Measurements from ENCODE around the gene MADD.

MADD gene

GRCh38 chr11:47251751-47252150 is 18.2 kb upstream of the MADD start:
- no peak for DNase-seq (ENCODE audit: low spot score)

- DNase-seq (ENCODE audit: low spot score) = no peak
Observed at GRCh38 chr11:47253660-47254059, 16.3 kb upstream of the MADD start.

- no peak for DNase-seq (ENCODE audit: low spot score)
Observed at GRCh38 chr11:47254386-47254785, 15.5 kb upstream of the MADD start.

DNA sequence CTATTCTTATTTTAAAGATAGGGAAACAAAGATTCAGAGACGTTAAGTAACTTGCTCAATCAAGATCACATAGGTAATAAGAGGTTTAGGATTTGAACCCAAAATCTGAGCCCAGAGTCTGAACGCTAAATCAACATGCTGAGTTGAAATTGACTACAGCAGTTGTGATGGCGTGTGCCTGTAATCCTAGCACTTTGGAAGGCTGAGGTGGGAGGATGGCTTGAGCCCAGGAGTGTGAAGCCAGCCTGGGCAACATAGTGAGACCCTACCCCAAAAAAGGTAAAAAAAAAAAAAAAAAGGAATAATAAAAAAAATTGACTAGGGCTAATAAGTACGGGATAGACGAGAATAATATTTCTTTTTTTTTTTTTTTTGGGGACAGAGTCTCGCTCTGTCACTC is 13.6 kb upstream of the MADD start:
- DNase-seq (ENCODE audit: low spot score) = no peak

DNA sequence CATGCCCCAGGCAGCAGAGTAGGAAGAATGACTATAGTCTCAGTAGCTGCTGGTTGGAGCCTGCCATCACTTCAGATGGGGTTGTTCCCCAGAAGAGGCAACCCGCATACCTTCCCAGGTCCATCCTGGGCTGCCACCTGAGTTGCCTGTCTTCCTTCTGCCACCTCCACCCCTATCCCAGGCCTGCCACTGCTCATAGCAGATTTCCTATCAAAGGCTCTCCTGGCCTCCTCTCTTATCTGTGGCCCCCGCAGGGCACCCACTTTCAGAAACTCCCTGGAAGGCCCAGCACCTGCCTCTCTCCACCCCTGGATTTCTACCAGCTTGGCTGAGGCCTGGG is 12.8 kb upstream of the MADD start:
- no peak for DNase-seq (ENCODE audit: low spot score)

DNA sequence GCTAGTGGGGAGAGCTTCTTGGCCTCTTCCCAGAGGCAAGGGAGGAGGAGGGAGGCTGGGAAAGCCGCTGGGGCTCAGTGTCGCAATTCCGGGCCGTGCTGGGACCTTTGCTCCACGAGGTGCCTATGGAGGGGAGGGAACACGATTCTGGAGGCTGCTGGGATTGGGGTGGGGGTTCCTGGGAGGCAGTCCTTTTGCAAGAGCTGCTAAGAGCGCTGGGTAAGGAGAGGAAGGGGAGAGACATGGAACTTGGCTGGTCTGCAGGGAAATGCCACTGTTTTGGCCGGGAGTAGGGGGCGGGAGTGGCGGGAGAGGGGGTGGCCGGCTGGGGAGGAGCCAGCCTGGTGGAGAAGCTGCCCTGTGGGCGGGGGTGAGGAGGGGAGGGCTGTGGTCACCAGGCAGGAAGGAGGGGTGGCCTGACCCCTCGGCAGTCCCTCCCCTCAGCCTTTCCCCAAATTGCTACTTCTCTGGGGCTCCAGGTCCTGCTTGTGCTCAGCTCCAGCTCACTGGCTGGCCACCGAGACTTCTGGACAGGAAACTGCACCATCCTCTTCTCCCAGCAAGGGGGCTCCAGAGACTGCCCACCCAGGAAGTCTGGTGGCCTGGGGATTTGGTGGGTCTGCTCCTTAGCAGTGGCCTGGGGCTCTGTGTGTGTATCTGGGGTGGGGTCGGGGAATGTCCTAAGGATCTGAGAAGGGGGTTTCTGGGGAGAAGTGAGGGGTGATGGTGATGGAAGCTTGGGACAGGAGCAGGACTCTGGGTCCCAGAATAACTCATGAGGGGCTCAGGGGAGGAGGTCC is 12.2 kb upstream of the MADD start, which contains the start of gene NR1H3:
NR1H3 (plus strand) TSS at position 480 of the 800 bp plus-strand sequence. CDS start 1,221 bp downstream, outside the sequence.
- peak; percentile 43 for DNase-seq (ENCODE audit: low spot score)

GRCh38 chr11:47258317-47258902 is 11.5 kb upstream of the MADD start:
- no peak for DNase-seq (ENCODE audit: low spot score)

GRCh38 chr11:47259232-47259977 is 10.5 kb upstream of the MADD start:
- DNase-seq (ENCODE audit: low spot score) = peak; percentile 37

- DNase-seq (ENCODE audit: low spot score) = no peak
Observed at GRCh38 chr11:47260366-47260765, 9.6 kb upstream of the MADD start.

DNA sequence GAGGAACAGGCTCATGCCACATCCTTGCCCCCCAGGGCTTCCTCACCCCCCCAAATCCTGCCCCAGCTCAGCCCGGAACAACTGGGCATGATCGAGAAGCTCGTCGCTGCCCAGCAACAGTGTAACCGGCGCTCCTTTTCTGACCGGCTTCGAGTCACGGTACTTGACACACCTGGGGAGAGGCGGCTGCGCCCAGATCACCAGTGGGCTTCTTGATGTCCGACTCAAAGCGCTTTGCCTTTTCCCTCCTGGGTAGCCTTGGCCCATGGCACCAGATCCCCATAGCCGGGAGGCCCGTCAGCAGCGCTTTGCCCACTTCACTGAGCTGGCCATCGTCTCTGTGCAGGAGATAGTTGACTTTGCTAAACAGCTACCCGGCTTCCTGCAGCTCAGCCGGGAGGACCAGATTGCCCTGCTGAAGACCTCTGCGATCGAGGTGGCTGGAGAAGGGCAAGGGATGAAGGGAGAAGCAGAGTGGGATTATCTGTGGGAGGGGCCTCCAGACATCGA is 8.6 kb upstream of the MADD start:
- DNase-seq (ENCODE audit: low spot score) = no peak

- DNase-seq (ENCODE audit: low spot score) = no peak
Observed at GRCh38 chr11:47264119-47264518, 5.8 kb upstream of the MADD start.

- DNase-seq (ENCODE audit: low spot score) = no peak
Observed at GRCh38 chr11:47264521-47264920, 5.4 kb upstream of the MADD start.

- DNase-seq (ENCODE audit: low spot score) = no peak
Observed at GRCh38 chr11:47267876-47268275, 2.1 kb upstream of the MADD start.

DNA sequence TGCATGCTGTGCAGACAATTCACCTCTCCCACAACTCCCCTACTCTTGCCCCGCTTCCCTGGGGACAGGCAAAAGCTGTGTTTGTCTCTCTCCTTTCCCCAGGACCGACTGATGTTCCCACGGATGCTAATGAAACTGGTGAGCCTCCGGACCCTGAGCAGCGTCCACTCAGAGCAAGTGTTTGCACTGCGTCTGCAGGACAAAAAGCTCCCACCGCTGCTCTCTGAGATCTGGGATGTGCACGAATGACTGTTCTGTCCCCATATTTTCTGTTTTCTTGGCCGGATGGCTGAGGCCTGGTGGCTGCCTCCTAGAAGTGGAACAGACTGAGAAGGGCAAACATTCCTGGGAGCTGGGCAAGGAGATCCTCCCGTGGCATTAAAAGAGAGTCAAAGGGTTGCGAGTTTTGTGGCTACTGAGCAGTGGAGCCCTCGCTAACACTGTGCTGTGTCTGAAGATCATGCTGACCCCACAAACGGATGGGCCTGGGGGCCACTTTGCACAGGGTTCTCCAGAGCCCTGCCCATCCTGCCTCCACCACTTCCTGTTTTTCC is 1.4 kb upstream of the MADD start:
- DNase-seq (ENCODE audit: low spot score) = no peak

GRCh38 chr11:47269002-47269828 is 718 bp upstream of the MADD start:
- DNase-seq (ENCODE audit: low spot score) = peak; percentile 83

DNA sequence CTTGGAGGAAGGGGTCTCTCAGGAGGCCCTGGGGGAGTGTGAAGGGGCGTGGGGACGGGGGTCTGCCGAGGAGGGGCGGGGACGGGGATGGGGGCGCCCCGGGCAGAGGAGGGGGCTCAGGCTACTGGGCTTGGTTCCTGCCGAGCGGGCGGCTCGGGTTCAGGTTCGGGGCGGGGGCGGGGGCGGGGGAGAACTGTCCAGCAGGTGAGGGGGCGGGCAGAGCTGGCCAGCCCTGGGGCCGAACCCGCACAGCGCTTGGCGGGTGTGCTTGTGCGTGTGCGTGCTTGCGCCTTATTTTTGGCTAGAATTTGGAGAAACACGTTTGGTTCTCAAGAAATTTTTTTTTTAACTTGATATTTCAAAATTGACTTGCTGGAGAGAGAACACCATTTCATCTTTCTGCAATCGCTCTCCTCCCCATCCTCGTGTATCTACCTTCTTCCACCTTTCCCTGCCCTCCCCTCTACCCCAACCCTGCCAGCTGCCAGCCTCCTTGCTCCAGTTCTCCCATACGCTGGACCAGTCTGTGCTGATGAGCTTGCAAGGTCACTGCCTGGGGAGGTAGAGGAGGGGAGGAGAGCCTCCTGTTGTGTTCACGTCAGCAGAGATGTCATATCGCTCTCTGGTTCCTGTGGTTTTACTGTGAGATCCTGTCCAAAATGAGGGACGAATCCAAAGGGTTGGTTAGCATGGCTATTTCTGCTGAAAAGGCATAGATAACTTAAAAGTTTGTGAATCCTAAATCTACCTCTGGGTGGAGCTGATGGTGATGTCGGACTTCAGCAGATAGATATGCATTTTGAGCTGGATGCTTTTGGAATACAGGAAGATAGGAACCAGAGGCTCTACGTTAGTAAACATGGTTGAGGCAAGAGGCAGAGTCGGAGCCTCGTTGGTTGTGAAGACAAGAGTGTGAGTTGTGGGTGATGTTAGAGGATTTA is 668 bp downstream of the MADD start:
- DNase-seq (ENCODE audit: low spot score) = peak; percentile 24

- DNase-seq (ENCODE audit: low spot score) = no peak
Observed at GRCh38 chr11:47271328-47271727, 1.4 kb downstream of the MADD start.

GRCh38 chr11:47271961-47272661 is 2.2 kb downstream of the MADD start:
- DNase-seq (ENCODE audit: low spot score) = no peak

DNA sequence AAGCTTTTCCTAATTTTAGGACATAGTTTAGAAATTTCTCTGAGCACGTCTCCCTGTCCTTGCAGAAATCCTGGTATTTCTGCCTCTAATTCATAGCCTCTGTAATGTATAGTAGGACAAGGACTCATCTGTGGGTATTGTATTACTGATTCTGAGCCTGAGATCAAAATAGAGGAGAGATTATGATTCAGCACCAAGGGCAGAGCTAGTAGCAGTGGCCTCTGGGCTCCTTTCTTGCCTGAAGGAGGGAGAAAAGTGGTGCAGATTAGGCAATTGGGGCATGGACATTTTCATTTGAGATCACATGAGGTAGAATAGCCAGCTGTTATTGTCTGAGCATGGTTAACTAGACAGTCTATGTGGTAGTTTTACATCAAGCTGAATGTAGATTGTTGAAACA is 2.8 kb downstream of the MADD start:
- no peak for DNase-seq (ENCODE audit: low spot score)

All from kidney tubule cell (primary cell).